ENCODE data around the gene FBXW5. TPM values are rescaled to one million over a fixed set of nuclear protein-coding genes. Genes with fewer than 3 reads are reported as not detected.

FBXW5 gene
- total and polyA plus RNA-seq, 9 of the 15 experiments (the other 6 are each of a cell fraction or from before 2014, with no cell fraction given), result 0.21 to 128 (median 37.0) TPM

DNA sequence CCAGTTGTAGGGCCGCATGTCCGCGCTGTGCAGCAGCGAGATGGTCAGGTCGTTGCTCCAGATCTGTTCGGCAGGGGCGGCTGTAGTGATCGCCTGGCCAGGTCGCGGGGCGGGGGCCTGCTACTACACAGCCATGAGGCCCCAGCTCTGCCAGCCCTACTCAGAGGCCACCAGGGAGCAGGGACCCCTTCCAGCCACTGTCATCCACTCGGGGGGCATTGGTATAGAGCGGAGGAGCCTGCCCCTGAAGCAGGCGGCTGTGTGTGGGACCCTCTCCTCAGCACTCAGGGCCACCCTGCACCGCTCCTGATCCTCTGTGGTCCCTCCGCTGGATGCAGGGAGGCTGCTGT, 1.7 kb downstream of the FBXW5 start:
- ChIA-PET POLR2A (interaction anchor here (0.6 kb wide), 1 partner anchor 105 kb away, joined by 4 read pairs; no protein-coding TSS in a partner anchor), CTCF (ENCODE audit: low intra/inter-chr PET ratio) (interaction anchor here (0.6 kb wide), 1 partner anchor 96 kb away, joined by 3 read pairs; no protein-coding TSS in a partner anchor)
- Histone ChIP-seq H3K36me3 (ENCODE audit: control insufficient read depth, insufficient read depth, low read length) (peaks cover 46% of the 10 kb centered on the region; the same call in 2 of the 3 replicates), H4K20me1 (replicated peaks; ENCODE audit: control insufficient read depth, insufficient read depth, low read length) (no peaks in the 10 kb centered on the region), H3K9me3 (replicated peaks; ENCODE audit: control insufficient read depth, insufficient read depth, low read depth, low read length) (no peaks in the 10 kb centered on the region), H3K27ac (ENCODE audit: extremely low read depth, low read depth, low read length) (no peak overlapping the region), H3K4me3 (peak overlapping the region; percentile 95), H3K27me3 (ENCODE audit: control insufficient read depth in 2 of 2, insufficient read depth in 2 of 2, low read length in 2 of 2) (no peaks in the 10 kb centered on the region), H3K4me1 (replicated peaks in 1 of 2; ENCODE audit: control insufficient read depth in 2 of 2, insufficient read depth in 2 of 2, low read length in 2 of 2) (peaks cover 20 to 87% of the 10 kb centered on the region in 2 experiments), H2AFZ (ENCODE audit: low read depth, low read length) (no peak overlapping the region), H3K4me2 (ENCODE audit: insufficient read depth, low read length) (peak overlapping the region; percentile 88; the same call in 1 of the 2 replicates), H3K79me2 (ENCODE audit: control insufficient read depth, insufficient read depth, low read length) (peaks cover 26% of the 10 kb centered on the region), H3K9ac (ENCODE audit: insufficient read depth in 1 of 2, low read depth in 2 of 2, low read length in 2 of 2) (peak overlapping the region in 1 of 2 experiments; percentile 98; a peak in 2 of 4 replicates), H3K9me1 (ENCODE audit: control insufficient read depth, insufficient read depth, low read length) (peaks cover 3% of the 10 kb centered on the region)
- no peak for FAIRE-seq
- in situ Hi-C loops (cut with MboI) (no loop called here), intact Hi-C loops (cut with micrococcal nuclease) (loop anchor here (5.0 kb wide), 1 partner anchor 96 kb away; the partner anchor contains the start of gene PHPT1)
- BruUV-seq (replicated peaks), result no TSS peak
- 91% methylated on average over 13 of the region's 16 CpGs for WGBS (ENCODE audit: insufficient coverage, low coverage, missing lambda C conversion rate)
- no peak for ATAC-seq
- DNase-seq (ENCODE audit: extremely low read depth in 1 of 4, low spot score in 3 of 4), result no peak
- TF ChIP-seq RFX5 (IDR thresholded peaks at IDR 0.05; ENCODE audit: low read depth, low read length) (no peak), POLR2G (IDR thresholded peaks at IDR 0.05; ENCODE audit: low read depth, low read length) (peak; percentile 10; the same call in 1 of the 2 replicates), ZNF197 (CRISPR knock-in tag; IDR thresholded peaks at IDR 0.05; ENCODE audit: low read depth) (no peak), MAFK (IDR thresholded peaks at IDR 0.05; ENCODE audit: low read length) (no peak), ESRRB (CRISPR knock-in tag; IDR thresholded peaks at IDR 0.05; ENCODE audit: borderline replicate concordance) (no peak), SREBF1 (IDR thresholded peaks at IDR 0.05; ENCODE audit: borderline replicate concordance, low read depth, low read length) (no peak), ZNF785 (CRISPR knock-in tag; IDR thresholded peaks at IDR 0.05) (no peak), HMGN3 (IDR thresholded peaks at IDR 0.05; ENCODE audit: borderline replicate concordance, extremely low read depth, insufficient read length, low read depth, low read length) (no peak), SNRNP70 (optimal IDR thresholded peaks at IDR 0.05; ENCODE audit: low read depth, low read length) (no peak), ZNF41 (CRISPR knock-in tag; conservative IDR thresholded peaks at IDR 0.05) (no peak), RBFOX2 (IDR thresholded peaks at IDR 0.05; ENCODE audit: low read depth, low read length) (peak; percentile 2), SPI1 (IDR thresholded peaks at IDR 0.05; ENCODE audit: borderline replicate concordance, low read depth, low read length) (no peak), ZC3H4 (CRISPR knock-in tag; IDR thresholded peaks at IDR 0.05; ENCODE audit: borderline replicate concordance) (no peak)
- TF ChIP-seq, protein P1, sequence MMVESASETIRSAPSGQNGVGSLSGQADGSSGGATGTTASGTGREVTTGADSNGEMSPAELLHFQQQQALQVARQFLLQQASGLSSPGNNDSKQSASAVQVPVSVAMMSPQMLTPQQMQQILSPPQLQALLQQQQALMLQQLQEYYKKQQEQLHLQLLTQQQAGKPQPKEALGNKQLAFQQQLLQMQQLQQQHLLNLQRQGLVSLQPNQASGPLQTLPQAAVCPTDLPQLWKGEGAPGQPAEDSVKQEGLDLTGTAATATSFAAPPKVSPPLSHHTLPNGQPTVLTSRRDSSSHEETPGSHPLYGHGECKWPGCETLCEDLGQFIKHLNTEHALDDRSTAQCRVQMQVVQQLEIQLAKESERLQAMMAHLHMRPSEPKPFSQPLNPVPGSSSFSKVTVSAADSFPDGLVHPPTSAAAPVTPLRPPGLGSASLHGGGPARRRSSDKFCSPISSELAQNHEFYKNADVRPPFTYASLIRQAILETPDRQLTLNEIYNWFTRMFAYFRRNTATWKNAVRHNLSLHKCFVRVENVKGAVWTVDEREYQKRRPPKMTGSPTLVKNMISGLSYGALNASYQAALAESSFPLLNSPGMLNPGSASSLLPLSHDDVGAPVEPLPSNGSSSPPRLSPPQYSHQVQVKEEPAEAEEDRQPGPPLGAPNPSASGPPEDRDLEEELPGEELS (CRISPR knock-in tag; IDR thresholded peaks at IDR 0.05; ENCODE audit: borderline replicate concordance), result 0 out of 2 replicates have a peak, but pooled peaks have one; percentile 32
- TF ChIP-seq, protein P2, sequence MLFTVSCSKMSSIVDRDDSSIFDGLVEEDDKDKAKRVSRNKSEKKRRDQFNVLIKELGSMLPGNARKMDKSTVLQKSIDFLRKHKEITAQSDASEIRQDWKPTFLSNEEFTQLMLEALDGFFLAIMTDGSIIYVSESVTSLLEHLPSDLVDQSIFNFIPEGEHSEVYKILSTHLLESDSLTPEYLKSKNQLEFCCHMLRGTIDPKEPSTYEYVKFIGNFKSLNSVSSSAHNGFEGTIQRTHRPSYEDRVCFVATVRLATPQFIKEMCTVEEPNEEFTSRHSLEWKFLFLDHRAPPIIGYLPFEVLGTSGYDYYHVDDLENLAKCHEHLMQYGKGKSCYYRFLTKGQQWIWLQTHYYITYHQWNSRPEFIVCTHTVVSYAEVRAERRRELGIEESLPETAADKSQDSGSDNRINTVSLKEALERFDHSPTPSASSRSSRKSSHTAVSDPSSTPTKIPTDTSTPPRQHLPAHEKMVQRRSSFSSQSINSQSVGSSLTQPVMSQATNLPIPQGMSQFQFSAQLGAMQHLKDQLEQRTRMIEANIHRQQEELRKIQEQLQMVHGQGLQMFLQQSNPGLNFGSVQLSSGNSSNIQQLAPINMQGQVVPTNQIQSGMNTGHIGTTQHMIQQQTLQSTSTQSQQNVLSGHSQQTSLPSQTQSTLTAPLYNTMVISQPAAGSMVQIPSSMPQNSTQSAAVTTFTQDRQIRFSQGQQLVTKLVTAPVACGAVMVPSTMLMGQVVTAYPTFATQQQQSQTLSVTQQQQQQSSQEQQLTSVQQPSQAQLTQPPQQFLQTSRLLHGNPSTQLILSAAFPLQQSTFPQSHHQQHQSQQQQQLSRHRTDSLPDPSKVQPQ (CRISPR knock-in tag; IDR thresholded peaks at IDR 0.05; ENCODE audit: borderline replicate concordance), result no peak
- TF ChIP-seq, protein P3, sequence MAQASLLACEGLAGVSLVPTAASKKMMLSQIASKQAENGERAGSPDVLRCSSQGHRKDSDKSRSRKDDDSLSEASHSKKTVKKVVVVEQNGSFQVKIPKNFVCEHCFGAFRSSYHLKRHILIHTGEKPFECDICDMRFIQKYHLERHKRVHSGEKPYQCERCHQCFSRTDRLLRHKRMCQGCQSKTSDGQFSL (CRISPR knock-in tag; IDR thresholded peaks at IDR 0.05), result no peak; the same call in 1 of the 2 replicates
- TF ChIP-seq, protein P3 (tag; IDR thresholded peaks at IDR 0.05), result peak in 1 of 2 experiments; percentile 11; a peak in 1 of 4 replicates

Data from K562 (cell line).